SU-DHL-6 (cell line): Measurements from ENCODE around the gene LHB.

Source experiments
- H2AFZ ChIP-seq: fragments of 200-600 bp; sonication (generic); 2 replicates; pipeline ENCODE4 v1.6.1; 2014; ENCODE audit warnings: low read depth, mild to moderate bottlenecking, moderate library complexity, mixed read lengths, antibody characterized with exemption, low read length; ENCODE audit not compliant: severe bottlenecking
- H3F3A ChIP-seq: fragments of 200-600 bp; shearing (Covaris generic); 2 replicates; pipeline ENCODE4 v1.6.0; 2016; ENCODE audit warnings: antibody characterized with exemption, mild to moderate bottlenecking; ENCODE audit not compliant: insufficient read depth
- H3K27ac ChIP-seq: fragments of 200-600 bp; sonication (generic); 2 replicates; pipeline ENCODE4 v1.5.1; 2016; ENCODE audit warnings: low read depth, mild to moderate bottlenecking, low read length, moderate library complexity, mixed read lengths
- H3K27me3 ChIP-seq: fragments of 200-600 bp; sonication (generic), shearing (Covaris generic); 2 replicates; pipeline ENCODE4 v1.6.0; 2014; ENCODE audit warnings: mild to moderate bottlenecking, low read length
- H3K36me3 ChIP-seq: fragments of 200-600 bp; sonication (generic); 2 replicates; pipeline ENCODE4 v1.6.1; 2014; ENCODE audit warnings: mild to moderate bottlenecking, low read length, mixed read lengths
- H3K4me2 ChIP-seq: fragments of 300-600, 200-600 bp; shearing (Covaris generic), sonication (generic); 2 replicates; pipeline ENCODE4 v1.6.0; 2014; ENCODE audit warnings: low read length, low read depth, mild to moderate bottlenecking; ENCODE audit not compliant: poor library complexity, severe bottlenecking
- H3K4me3 ChIP-seq: fragments of 200-600 bp; sonication (generic); 2 replicates; pipeline ENCODE4 v1.5.1; 2014; ENCODE audit warnings: antibody characterized with exemption, low read length, mild to moderate bottlenecking, mixed read lengths; ENCODE audit not compliant: insufficient read depth, poor library complexity, severe bottlenecking
- H3K79me2 ChIP-seq: fragments of 200-600 bp; sonication (generic); 2 replicates; pipeline ENCODE4 v1.6.1; 2014; ENCODE audit warnings: mild to moderate bottlenecking, low read length, moderate library complexity; ENCODE audit not compliant: insufficient read depth
- H3K9ac ChIP-seq: fragments of 200-600 bp; sonication (generic); 2 replicates; pipeline ENCODE4 v1.7.0; 2014; ENCODE audit warnings: mild to moderate bottlenecking, low read length
- H3K9me2 ChIP-seq: fragments of 200-600 bp; sonication (generic); replicated peaks from 2 replicates; pipeline ENCODE4 v1.6.1; 2014; ENCODE audit warnings: low read length; ENCODE audit not compliant: insufficient read depth
- H3K9me3 ChIP-seq: fragments of 200-600 bp; sonication (generic); 2 replicates; pipeline ENCODE4 v1.6.1; 2014; ENCODE audit warnings: low read length, mixed read lengths; ENCODE audit not compliant: insufficient read depth
- H4K20me1 ChIP-seq: fragments of 200-600 bp; sonication (generic); 2 replicates; pipeline ENCODE4 v1.6.1; 2014; ENCODE audit warnings: low read depth, mild to moderate bottlenecking, antibody characterized with exemption, low read length, moderate library complexity, mixed read lengths
- CTCF ChIP-seq: fragments of 200-600 bp; sonication (generic); IDR thresholded peaks from one replicate; pipeline ENCODE4 v1.5.1; 2017; ENCODE audit warnings: antibody characterized with exemption, mild to moderate bottlenecking, low read length, moderate library complexity; ENCODE audit not compliant: insufficient read depth, poor library complexity, severe bottlenecking
- EZH2phosphoT487 ChIP-seq: fragments of 200-600 bp; sonication (generic), shearing (Covaris generic); conservative IDR thresholded peaks from 2 replicates; pipeline ENCODE4 v1.6.1; 2018; ENCODE audit warnings: mild to moderate bottlenecking, antibody characterized with exemption, low read length, moderate library complexity, mixed read lengths

Gene LHB

GRCh38 chr19:49022116-49022515 is 5.2 kb upstream of the LHB start:
- TF ChIP-seq CTCF (no peak), EZH2phosphoT487 (no peak)
- no peak overlapping the region for H3K9ac ChIP-seq

GRCh38 chr19:49020931-49021895 is 4.3 kb upstream of the LHB start:
- H4K20me1 ChIP-seq = no peaks in the 10 kb centered on the region
- no peaks in the 10 kb centered on the region for H3F3A ChIP-seq
- H3K36me3 ChIP-seq = no peaks in the 10 kb centered on the region
- peak overlapping the region; percentile 11 for H3K4me2 ChIP-seq
- peak overlapping the region; percentile 27 for H2AFZ ChIP-seq
- H3K27ac ChIP-seq = no peak overlapping the region
- H3K9ac ChIP-seq = no peak overlapping the region
- no peaks in the 10 kb centered on the region for H3K9me3 ChIP-seq
- no peaks in the 10 kb centered on the region for H3K79me2 ChIP-seq
- H3K27me3 ChIP-seq = no peaks in the 10 kb centered on the region
- TF ChIP-seq EZH2phosphoT487 (no peak), CTCF (no peak)
- no peaks in the 10 kb centered on the region for H3K9me2 ChIP-seq
- no peak overlapping the region for H3K4me3 ChIP-seq

More at GRCh38 chr19:49022116-49022515, 5.2 kb upstream of the LHB start:
- no peaks in the 10 kb centered on the region for H3K27me3 ChIP-seq
- H3K79me2 ChIP-seq = no peaks in the 10 kb centered on the region
- H4K20me1 ChIP-seq = no peaks in the 10 kb centered on the region
- H3K9me3 ChIP-seq = no peaks in the 10 kb centered on the region
- no peaks in the 10 kb centered on the region for H3K9me2 ChIP-seq
- no peak overlapping the region for H3K4me2 ChIP-seq
- no peak overlapping the region for H3K27ac ChIP-seq
- H3K4me3 ChIP-seq = no peak overlapping the region
- H3F3A ChIP-seq = no peaks in the 10 kb centered on the region
- H3K36me3 ChIP-seq = no peaks in the 10 kb centered on the region
- H2AFZ ChIP-seq = no peak overlapping the region

DNA sequence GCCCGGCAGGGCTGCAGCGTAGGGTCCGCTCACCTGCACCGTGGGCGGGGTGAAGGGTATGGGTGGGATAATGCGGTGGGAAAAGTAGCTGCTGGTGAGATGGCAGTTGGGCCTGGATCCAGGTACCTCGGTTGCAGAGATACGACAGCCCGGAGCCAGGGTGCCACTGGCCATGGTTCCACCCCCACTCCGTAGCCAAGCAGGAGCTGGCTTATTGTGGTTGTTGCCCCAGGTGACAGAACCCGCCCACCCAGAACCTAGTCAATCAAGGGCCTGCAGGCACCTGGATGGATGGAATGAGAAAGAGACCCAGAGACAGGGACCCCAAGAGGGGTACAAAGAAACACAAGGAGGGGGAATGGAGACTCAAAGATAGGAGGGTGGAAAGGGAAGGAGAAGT is 3.5 kb upstream of the LHB start:
- H4K20me1 ChIP-seq = no peaks in the 10 kb centered on the region
- no peaks in the 10 kb centered on the region for H3K27me3 ChIP-seq
- no peak overlapping the region for H3K4me2 ChIP-seq
- H3K79me2 ChIP-seq = no peaks in the 10 kb centered on the region
- no peaks in the 10 kb centered on the region for H3K9me2 ChIP-seq
- H3K36me3 ChIP-seq = no peaks in the 10 kb centered on the region
- no peak overlapping the region for H3K27ac ChIP-seq
- TF ChIP-seq CTCF = no peak
- TF ChIP-seq EZH2phosphoT487 = no peak
- H3K9ac ChIP-seq = no peak overlapping the region
- no peaks in the 10 kb centered on the region for H3K9me3 ChIP-seq
- no peaks in the 10 kb centered on the region for H3F3A ChIP-seq
- H2AFZ ChIP-seq = no peak overlapping the region
- no peak overlapping the region for H3K4me3 ChIP-seq
